Neuron (in vitro differentiated cells): ENCODE results near the gene CREB3L2.
"Not testable (repeated sequence)": the region's sequence is repeated elsewhere in the genome, so short reads cannot be mapped to it uniquely, and the experiment has no call there.

Experiments used
- H2AFZ ChIP-seq: one replicate; pipeline ENCODE4 v1.6.1; 2013; ENCODE audit warnings: low read depth, mild to moderate bottlenecking, inconsistent platforms, low read length, moderate library complexity
- H3K27me3 ChIP-seq: one replicate; pipeline ENCODE4 v1.6.1; 2013; ENCODE audit warnings: low read length; ENCODE audit not compliant: insufficient read depth
- H3K36me3 ChIP-seq: one replicate; pipeline ENCODE4 v1.6.1; 2013; ENCODE audit warnings: low read length; ENCODE audit not compliant: insufficient read depth
- H3K4me1 ChIP-seq: one replicate; pipeline ENCODE4 v1.6.1; 2013; ENCODE audit warnings: low read length; ENCODE audit not compliant: insufficient read depth
- H3K4me3 ChIP-seq: 2 replicates; pipeline ENCODE4 v1.5.1; 2013; ENCODE audit warnings: mild to moderate bottlenecking, low read length, moderate library complexity
- H3K9me3 ChIP-seq: one replicate; pipeline ENCODE4 v1.6.1; 2013; ENCODE audit warnings: low read length

Gene CREB3L2

DNA sequence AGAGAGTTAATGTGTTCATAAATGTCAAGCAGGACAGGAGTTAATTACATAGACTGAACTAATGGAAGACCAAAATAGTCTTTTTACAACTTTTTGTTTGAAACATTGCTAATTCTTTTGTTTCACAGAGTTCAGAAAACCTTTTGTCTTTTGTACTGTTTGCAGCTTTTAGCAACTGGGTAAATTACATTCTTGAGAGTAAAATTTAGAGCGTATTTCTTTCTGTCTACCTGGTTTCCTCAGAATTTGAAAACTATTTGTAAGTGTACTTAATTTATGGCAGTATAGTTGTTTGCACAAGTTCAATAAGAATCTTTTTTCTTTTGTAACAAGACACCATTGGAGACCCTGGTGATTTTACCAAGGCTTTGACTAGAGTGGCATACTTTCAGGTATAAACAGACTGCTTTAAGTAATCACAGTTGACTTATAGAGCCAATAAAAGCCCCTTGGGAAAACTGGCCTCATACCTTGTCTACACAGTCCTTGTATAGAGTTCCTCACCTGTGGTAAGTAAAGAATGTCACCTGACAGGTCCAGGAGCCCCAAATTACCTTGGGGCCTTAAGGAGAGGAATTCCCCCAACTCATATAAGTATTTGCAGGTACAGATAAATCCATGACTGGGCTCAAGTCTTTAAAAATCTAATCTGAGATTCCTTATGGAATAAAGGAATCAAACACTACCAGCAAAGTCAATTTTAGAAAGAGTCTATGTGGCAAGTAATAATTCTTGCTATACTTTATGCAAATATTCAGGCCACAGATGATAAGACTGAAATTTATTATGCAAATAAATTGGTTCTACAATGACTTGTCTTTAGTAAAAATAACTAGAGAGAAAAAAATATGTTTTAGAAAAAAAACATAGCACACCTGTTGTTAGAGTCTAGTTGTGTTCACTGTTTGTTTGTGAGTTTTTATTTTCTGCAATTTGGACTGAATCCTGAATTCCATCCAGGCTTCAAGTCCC is 23.6 kb upstream of the CREB3L2 start:
- peaks cover 2% of the 10 kb centered on the region for H3K9me3 ChIP-seq

DNA sequence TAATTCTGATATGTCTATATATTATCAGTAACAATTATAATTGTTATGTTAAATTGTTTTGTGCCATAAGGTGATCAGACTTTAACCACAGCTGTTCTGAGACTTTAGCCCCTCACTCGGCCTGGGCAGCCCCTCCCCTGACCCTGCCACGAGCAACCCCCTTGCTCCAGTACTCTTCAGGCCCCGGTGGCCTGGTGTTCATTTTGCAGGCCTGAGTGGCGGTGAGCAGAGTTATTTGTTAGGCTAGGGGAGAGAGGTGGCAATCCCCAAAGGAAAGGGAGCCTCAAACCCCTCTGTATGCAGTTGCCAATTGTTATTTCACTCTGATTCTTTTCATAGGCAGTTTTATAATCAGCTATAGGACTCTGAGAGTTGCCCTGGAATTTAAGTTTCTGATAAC is 22.9 kb upstream of the CREB3L2 start:
- H3K4me1 ChIP-seq, result no peaks in the 10 kb centered on the region
- H3K4me3 ChIP-seq, result no peak overlapping the region
- H3K36me3 ChIP-seq, result no peaks in the 10 kb centered on the region
- no peak overlapping the region for H2AFZ ChIP-seq
- H3K27me3 ChIP-seq, result no peaks in the 10 kb centered on the region
- H3K9me3 ChIP-seq, result peaks cover 2% of the 10 kb centered on the region

More for the DNA sequence above, 23.6 kb upstream of the CREB3L2 start:
- H3K4me1 ChIP-seq, result no peaks in the 10 kb centered on the region
- no peak overlapping the region for H3K4me3 ChIP-seq
- H2AFZ ChIP-seq, result no peak overlapping the region
- no peaks in the 10 kb centered on the region for H3K36me3 ChIP-seq
- H3K27me3 ChIP-seq, result no peaks in the 10 kb centered on the region

DNA sequence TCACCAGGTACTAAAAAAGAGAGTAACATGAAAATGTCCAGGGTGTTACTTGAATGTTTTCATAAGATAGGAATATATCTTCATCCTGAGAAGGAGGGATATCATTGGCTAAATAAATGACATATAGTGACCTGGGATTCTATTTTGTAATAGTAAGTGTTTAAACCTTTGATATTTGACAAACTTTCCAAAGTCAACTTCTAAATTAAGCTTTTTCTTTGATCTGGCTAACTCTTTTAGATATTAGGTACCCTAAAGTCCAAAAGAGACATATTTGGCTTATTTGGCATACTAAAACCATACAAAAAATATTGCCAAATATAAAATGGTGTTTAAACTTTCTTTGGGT is 22.4 kb upstream of the CREB3L2 start:
- peaks cover 2% of the 10 kb centered on the region for H3K9me3 ChIP-seq
- no peak overlapping the region for H2AFZ ChIP-seq
- H3K4me1 ChIP-seq, result no peaks in the 10 kb centered on the region
- no peaks in the 10 kb centered on the region for H3K36me3 ChIP-seq
- no peaks in the 10 kb centered on the region for H3K27me3 ChIP-seq
- H3K4me3 ChIP-seq, result no peak overlapping the region

DNA sequence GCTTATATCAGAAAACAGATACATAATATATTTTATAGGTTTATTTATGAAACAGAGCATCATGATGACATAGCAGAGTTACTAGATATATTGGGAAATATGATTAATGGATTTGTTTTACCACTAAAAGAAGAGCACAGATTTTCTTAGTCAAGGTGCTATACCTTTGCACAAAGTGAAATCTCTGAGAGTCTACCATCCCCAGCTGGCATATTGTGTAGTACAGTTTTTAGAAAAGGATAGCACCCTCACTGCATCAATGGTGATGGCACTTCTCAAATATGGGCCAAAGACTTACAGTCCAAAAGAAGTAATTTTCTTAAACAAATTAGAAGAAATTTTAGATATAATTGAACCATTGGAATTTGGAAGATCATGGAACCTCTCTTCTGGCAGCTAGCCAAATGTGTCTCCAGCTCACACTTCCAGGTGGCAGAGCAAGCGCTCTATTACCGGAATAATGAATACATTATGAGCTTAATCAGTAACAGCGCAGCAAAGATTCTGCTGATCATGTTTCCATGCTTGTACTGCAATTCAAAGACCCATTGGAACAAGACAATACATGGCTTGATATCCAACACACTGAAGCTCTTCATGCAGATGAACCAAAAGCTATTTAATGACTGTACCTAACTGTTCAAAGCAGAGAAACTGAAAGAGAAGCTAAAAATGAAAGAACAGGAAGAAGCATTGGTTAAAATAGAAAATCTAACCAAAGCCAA is 21.9 kb upstream of the CREB3L2 start:
- H3K4me3 ChIP-seq, result no peak overlapping the region

DNA sequence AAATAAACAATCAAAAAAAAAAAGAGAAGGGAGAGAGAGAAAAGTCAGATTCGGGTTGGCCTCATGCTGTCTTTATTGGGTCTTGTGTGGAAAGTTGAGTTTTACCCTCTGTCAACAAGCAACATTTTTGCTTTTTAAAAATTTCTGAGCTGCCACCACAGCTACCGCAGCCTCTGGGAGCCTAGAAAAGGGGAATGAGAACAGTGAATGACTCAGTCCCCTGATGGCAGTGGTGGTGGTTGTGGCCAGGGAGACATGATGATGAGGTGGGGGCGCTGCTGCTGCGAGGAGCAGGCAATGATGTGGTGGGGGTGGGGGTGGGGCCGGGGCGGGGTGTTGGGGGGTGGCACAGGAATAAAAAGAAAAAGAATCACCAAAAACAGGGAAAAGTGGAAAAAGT is 20.0 kb upstream of the CREB3L2 start:
- H3K9me3 ChIP-seq, result peaks cover 2% of the 10 kb centered on the region
- H3K4me3 ChIP-seq, result no peak overlapping the region
- no peaks in the 10 kb centered on the region for H3K36me3 ChIP-seq
- H3K27me3 ChIP-seq, result no peaks in the 10 kb centered on the region
- H2AFZ ChIP-seq, result no peak overlapping the region
- no peaks in the 10 kb centered on the region for H3K4me1 ChIP-seq

More for the DNA sequence above, 21.9 kb upstream of the CREB3L2 start:
- H3K9me3 ChIP-seq, result peaks cover 2% of the 10 kb centered on the region
- no peaks in the 10 kb centered on the region for H3K4me1 ChIP-seq
- no peaks in the 10 kb centered on the region for H3K36me3 ChIP-seq
- no peak overlapping the region for H2AFZ ChIP-seq
- H3K27me3 ChIP-seq, result no peaks in the 10 kb centered on the region

DNA sequence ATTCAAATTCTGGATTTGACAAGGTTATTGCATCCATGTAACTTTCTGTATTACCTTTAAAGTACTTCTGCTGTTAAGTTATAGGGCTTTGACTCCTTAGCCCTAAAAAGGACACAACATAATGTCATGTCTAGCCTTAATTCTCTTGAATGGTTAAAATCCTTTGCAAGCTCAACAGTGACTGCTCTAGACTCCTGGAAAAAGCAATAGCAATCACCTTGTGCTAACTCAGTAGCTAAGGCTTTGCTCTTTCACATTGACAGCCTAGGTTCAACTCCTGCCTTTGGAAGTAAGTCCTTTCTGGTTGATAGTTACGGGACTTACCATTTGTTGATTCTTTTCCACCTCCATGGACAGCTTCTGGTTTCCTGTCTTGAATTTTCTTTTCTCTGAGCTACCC is 16.1 kb upstream of the CREB3L2 start:
- Histone ChIP-seq H3K4me1 (no peaks in the 10 kb centered on the region), H3K4me3 (no peak overlapping the region), H3K9me3 (no peaks in the 10 kb centered on the region)

DNA sequence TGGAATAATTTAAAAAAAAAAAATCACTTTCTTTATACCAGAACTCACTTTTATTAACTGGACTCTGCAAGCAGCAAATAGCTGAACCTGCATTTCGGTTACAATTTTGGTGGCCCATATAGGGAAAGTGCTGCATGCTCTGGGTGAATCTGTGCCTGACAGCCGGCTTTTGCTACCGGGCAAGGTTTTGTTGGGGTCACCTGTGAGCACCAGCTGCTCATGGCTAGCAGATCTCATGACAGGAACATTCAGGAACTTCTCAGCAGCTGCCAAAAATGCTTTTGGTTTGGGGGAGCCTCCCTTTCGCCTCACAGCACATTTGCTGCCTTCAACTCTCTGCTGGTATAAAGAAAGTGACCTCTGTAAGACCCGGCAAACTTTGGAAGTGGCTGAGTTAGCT is 13.2 kb upstream of the CREB3L2 start:
- Histone ChIP-seq H3K9me3 (no peaks in the 10 kb centered on the region), H3K4me1 (no peaks in the 10 kb centered on the region), H3K27me3 (no peaks in the 10 kb centered on the region), H3K4me3 (no peak overlapping the region), H3K36me3 (no peaks in the 10 kb centered on the region), H2AFZ (no peak overlapping the region)

More for the DNA sequence above, 16.1 kb upstream of the CREB3L2 start:
- Histone ChIP-seq H3K36me3 (no peaks in the 10 kb centered on the region), H2AFZ (no peak overlapping the region), H3K27me3 (no peaks in the 10 kb centered on the region)

DNA sequence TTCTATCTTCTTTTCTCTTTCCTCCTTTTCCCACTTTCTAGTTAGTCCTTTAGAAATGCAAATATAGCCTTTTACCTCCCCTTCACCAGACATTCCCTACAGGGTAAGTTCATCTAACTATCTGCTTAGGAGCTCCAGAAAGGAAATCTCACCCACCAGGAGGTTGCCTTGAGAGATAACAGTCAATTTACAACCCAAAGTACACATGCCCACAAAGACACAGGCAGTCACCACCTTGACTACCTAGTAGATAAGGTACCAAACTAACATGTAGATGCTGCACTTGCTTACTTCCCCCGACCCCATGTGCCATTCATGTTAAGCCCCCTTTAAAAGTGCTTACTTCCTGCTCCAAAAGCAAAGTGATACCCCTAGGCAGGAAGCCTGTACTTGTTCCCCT is 12.8 kb upstream of the CREB3L2 start:
- H3K4me1 ChIP-seq, result no peaks in the 10 kb centered on the region
- no peaks in the 10 kb centered on the region for H3K36me3 ChIP-seq
- no peak overlapping the region for H3K4me3 ChIP-seq
- no peaks in the 10 kb centered on the region for H3K9me3 ChIP-seq
- no peak overlapping the region for H2AFZ ChIP-seq
- no peaks in the 10 kb centered on the region for H3K27me3 ChIP-seq

DNA sequence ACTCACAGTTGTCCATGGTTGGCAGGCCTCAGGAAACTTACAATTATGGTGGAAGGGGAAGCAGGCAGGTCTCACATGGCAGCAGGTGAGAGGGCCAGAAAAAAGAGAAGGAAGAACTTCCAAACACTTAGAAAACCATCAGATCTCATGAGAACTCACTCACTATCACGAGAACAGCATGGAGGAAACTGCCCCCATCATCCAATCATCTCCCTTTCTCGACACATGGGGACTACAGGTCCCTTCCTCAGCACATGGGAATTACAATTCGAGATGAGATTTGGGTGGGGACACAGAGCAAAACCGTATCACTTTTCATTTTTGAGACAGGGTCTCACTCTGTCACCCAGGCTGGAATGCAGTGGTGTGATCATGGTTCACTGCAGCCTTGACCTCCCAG is 12.3 kb upstream of the CREB3L2 start:
- not testable (repeated sequence) for H3K36me3 ChIP-seq, H3K27me3 ChIP-seq, H3K4me3 ChIP-seq, H2AFZ ChIP-seq, H3K4me1 ChIP-seq, H3K9me3 ChIP-seq

DNA sequence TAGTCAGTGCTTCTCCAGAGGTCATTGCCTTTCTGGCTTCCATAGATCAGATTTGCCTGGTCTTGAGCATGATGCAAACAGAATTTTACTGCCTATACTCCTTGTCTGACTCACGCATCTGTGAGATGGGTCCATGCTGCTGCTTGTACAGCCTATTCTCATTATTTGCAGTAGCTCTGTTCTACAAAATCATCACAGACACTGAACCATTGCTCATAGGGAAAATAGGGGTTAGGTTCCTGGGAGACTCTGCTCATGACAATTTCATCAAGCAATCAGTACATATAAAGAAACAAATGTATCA is 7.4 kb upstream of the CREB3L2 start:
- Histone ChIP-seq H3K36me3 (no peaks in the 10 kb centered on the region), H2AFZ (no peak overlapping the region), H3K9me3 (no peaks in the 10 kb centered on the region), H3K4me3 (no peak overlapping the region), H3K4me1 (no peaks in the 10 kb centered on the region), H3K27me3 (no peaks in the 10 kb centered on the region)

DNA sequence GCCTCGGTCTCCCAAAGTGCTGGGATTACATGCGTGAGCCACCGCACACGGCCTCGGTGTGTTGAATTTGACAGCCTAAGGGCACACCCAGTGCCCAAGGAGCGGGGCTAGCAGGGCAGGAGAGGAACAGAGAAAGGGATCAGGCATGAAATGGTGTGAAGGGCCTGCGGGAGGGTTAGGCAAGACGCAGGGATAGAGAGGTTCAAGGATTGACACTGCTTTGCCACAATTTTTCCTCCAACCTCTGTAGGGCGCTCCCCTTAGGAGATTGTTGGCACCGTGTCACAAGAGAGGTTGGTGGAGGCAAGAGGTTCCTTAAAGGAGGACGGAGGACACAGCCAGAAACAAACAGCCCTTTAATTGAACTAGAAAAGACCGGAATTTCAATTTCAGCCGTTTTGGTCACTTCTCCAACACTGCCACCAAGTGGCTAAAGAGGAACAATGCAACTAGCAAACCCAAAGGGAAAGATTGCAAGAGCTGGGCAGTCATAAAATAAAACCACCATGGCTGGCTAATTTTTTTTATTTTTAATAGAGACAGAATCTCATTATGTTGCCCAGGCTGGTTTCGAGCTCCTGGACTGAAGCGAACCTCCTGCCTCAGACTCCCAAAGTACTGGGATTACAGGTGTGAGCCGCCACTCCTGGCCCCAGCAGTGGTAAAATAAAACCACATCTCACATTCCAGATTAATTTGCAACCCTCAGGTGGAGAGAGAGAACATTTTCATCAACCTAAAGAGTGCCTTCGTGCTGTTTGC is 6.9 kb upstream of the CREB3L2 start:
- Histone ChIP-seq H3K27me3 (no peaks in the 10 kb centered on the region), H3K9me3 (no peaks in the 10 kb centered on the region), H3K36me3 (no peaks in the 10 kb centered on the region), H3K4me3 (no peak overlapping the region), H3K4me1 (no peaks in the 10 kb centered on the region), H2AFZ (no peak overlapping the region)

DNA sequence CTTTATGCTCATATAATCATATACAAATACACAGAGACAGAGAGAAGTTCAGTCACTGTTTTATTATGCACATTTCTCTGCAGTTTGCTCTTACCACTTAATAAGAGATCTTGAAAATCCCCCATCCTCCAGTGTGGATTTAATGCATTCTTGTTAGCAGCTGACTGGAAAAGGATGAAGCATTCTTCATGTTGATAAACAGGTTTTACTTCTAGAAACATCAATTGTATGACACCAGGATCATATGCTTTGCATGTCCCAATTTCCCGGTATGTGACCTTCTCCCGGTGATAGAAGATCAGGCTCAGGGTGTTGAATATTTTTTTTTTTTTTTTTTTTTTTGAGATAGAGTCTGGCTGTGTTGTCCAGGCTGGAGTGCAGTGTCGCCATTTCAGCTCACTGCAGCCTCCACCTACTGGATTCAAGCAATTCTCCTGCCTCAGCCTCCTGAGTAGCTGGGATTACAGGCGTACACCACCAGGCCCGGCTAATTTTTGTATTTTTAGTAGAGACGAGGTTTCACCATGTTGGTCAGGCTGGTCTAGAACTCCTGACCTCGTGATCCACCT is 6.2 kb upstream of the CREB3L2 start:
- H3K9me3 ChIP-seq, result no peaks in the 10 kb centered on the region
- H3K4me1 ChIP-seq, result no peaks in the 10 kb centered on the region
- H3K4me3 ChIP-seq, result no peak overlapping the region
- no peaks in the 10 kb centered on the region for H3K36me3 ChIP-seq
- H2AFZ ChIP-seq, result no peak overlapping the region
- H3K27me3 ChIP-seq, result no peaks in the 10 kb centered on the region

DNA sequence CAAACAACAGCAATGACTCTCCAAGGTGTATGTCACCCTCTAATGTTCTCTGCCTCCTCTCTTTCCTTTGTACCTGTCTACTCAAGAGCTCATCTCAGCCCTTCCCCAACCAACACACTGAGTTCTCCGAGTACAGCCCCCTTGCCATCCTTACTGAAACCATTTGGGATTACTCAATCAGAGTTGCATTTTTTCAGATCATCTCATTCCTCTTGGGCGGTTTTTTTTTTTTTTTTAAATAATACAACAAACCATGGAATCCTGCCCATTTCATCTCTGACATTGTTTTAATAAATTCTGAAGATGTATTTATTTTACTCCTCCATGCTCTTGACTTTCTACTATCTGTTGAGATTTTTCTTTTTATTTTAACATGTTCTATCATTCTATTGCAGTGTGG is 4.2 kb upstream of the CREB3L2 start:
- Histone ChIP-seq H3K4me1 (peaks cover 7% of the 10 kb centered on the region), H3K36me3 (no peaks in the 10 kb centered on the region), H3K9me3 (no peaks in the 10 kb centered on the region), H3K27me3 (no peaks in the 10 kb centered on the region), H3K4me3 (no peak overlapping the region), H2AFZ (no peak overlapping the region)
